NCI-H2196 treated with DMSO at 0.1 percent for 48 hours (cell line): ENCODE results near the gene OR5V1.
"Not testable (repeated sequence)": the region's sequence is repeated elsewhere in the genome, so short reads cannot be mapped to it uniquely, and the experiment has no call there.

Source experiments
- DNase-seq: peaks from one replicate; lab custom pipeline; 2025; ENCODE audit not compliant: unreplicated experiment; lab: John Stamatoyannopoulos, UW

OR5V1 gene

DNA sequence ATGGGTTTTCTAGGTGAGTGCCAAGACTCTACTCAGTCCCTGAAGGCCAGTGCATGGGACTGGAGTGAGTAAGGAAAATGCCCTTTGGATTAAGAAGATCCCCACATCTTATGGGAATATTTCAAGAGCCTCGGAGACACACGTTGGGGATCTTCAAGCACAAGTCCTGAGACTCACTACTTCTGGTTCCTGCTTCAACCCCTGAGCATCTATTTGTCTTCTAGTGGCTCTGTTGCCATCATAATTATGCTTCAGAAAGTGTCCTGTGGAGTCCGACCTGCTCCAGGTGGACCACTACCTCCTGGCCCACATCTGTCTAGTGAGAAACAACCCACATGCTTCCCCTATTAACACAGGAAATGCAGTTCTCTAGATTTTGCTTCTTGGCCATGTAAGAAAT lies at the start of gene OR5V1:
Gene OR5V1 (minus strand): TSS at position 101 of the 400 bp plus-strand sequence. CDS start 12,670 bp downstream, outside the sequence.
- DNase-seq, result no peak

DNA sequence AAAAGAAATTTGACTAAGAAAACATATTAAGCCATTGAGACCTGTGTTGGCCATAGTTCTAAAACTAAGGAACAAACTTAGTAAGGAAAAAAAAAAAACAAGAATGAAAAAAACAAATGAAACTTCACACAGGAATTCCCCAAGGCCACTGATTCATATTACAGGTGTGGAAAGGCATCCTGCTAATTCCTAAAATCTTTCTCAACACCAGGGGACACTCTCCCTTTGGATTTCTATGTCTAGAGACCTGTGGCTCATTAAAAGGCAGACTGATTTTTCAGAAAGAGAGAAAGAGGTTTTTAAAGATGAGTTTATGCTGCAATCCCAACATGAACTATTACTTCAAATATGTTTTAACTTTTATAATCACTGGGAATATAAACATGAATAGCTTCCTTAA lies 45.9 kb upstream of the OR5V1 start, which contains the start of gene OR12D1:
Gene OR12D1 (plus strand): TSS at position 341 of the 400 bp plus-strand sequence.
- DNase-seq, result no peak

DNA sequence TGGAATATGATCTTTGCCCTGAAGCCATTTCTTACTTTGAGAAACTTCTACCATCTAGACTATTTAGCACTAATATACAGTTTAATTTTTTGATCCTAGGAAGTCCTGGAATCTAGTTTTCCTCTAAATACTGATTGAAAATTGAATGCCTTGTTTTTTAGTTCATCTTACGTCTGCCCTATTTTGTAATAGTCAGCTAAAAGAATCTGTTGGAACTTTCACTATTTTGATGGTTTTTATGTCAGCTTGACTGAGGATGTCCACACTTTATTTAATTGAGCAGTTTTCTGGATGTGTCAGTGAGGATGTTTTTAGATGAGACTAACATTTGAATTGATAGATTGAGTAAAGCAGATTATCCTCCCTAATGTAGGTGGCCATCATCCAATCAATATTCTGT lies 35.1 kb upstream of the OR5V1 start:
- no peak for DNase-seq

DNA sequence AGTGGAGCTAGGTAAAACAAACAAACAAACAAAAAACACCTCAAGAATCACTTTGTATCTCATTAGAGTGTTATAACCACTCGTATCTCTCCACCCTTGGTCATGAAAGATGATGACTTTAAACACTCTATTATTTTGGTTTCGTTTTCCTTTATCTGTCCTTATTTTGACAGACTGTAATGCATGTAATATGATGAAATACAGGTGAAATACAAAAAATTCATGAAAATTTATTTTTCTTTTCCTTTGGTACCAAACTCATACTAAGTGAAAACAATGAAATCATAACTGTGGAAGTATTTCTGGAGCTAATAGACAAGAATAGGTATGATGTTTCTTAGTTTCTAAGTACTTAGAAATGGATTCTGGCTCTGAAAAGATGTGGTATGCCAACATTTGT lies 30.9 kb upstream of the OR5V1 start:
- DNase-seq, result no peak

DNA sequence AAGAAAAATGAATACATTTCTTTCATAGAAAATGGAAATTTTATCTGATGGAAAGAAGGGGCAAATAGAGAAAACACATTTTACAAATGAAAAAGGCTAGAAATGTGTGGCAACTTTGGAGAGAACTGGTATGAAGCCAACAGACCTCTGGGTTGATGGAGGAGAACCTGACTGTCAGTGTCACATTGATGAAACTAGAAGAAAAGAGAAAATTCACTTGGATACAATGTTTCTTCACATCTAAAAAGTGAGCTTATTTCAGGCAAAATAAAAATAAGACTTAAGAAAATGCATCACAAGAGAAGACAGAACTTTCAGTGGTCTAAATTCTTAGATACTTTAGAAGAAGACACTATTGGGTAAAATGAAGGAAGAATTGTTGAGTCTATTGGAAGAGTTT lies 26.7 kb upstream of the OR5V1 start, which contains the start of gene OR12D2:
Gene OR12D2 (plus strand): TSS at position 301 of the 400 bp plus-strand sequence. CDS start 1,069 bp downstream, outside the sequence.
- no peak for DNase-seq

DNA sequence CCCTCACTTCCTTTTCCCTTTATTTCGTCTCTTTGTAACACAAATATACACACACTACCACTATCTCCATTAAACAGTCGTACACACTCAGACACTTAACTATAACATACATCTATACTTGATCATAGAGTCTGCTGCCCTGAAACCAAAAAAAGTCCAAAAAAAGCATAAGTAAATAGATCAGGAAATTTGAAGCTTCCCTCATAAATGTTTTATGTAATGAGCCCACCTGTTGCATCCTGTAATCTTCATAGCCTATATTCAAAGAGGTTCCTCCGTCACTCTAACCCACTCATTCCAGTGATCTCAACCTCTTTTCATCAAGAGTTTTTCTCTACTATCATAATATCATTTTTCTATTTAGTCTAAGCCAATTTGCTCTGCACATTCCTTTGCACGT lies 19.9 kb upstream of the OR5V1 start:
- no peak for DNase-seq

DNA sequence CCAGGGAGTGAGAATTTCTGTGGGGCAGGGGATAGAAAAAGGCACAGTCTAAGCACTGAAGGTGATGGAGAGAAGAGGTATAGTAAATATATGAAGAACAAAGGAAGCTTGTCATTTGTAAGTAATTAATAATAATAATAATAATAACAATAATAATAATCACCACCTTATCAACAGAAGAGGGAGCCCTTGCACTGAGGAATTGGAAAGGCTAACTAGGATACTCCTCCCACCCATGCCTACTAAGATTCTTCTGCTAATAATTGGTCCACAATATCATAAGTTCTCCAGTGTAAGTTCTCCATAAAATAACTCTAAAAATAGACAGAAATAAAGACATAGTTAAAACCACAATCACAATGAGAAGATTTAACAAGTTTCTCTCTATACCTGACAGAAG lies 7.3 kb upstream of the OR5V1 start:
- DNase-seq, result no peak

DNA sequence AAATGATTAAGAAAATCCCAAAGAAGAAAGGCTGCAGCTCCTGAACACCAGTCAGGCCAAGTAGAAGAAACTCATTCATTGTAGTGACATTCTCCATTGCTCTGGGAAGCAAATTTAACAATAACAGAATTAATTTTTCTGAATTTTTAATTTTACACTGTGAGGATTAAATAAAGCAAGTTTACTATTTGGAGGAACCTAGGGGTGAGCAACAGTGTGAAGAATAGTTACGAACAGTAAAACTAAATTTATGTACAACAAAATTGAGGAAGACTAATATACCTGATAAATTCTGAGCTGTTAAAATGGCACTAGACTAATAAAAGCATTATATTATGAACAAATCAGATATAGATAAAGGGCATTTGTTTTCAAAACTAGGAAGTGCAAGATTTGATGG lies 6.5 kb upstream of the OR5V1 start, which contains the start of gene OR12D3:
Gene OR12D3 (minus strand): TSS at position 101 of the 400 bp plus-strand sequence. CDS start 4 bp downstream, at position 97.
- no peak for DNase-seq

DNA sequence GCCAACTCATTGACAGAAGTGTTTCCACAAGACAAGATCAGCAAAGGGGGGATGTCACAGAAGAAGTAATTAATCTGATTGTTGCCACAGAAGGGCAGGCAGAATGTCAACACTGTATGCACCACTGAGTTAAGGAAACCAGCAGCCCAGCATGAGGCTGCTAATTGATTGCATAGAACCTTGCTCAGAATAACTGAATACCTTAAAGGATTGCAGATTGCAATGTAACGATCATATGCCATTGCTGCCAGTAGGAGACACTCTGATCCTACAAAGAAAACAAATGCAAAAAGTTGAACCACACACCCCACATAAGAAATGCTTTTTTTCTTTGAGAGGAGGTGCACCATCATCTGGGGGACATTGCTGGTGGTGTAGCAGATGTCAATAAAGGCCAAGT lies 13.1 kb downstream of the OR5V1 start:
- no peak for DNase-seq

DNA sequence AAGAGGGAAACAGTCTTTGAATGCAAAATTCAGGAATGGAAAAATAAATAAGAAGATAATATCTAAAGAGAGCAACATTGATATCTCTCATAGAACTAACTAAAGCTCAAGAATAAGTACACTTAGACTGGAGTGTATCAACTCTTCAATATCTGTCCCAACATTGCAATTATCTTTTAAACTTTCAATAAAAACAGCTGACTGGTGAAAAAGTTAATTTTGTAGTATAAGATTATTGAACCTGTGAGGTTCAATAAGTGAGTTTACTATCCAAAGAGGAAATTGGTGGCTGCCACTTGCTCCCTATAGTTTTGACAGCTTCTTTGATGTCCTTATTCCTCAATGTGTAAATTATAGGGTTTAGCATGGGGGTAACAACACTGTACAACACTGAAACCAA lies 13.7 kb downstream of the OR5V1 start:
- no peak for DNase-seq

DNA sequence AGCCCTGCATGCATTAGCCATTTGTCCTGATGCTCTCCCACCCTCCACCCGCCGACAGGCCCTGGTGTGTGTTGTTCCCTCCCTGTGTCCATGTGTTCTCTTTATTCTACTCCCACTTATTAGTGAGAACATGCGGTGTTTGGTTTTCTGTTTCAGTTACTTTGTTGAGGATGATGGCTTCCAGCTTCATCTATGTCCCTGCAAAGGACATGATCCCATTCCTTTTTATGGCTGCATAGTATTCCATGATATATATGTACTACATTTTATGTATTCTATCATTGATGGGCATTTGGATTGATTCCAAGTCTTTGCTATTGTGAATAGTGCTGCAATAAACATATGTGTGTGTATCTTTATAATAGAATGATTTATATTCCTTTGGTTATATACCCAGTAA lies 19.3 kb downstream of the OR5V1 start:
- not testable (repeated sequence) for DNase-seq

DNA sequence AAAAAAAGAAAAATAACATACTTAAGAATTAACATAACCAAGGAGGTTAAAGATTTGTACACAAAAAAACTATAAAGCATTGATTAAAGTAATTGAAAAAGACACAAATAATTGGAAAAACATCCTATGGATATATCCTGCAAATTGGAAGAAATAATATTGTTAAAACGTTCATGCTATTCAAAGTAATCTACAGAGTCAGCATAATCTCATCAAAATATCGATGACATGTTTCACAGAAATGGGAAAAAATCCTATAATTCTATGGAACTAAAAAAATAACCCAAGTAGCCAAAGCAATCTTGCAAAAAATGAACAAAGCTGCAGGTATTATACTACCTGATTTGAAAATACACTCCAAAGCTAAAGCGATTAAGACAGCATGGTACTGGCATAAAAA lies 23.3 kb downstream of the OR5V1 start:
- no peak for DNase-seq

DNA sequence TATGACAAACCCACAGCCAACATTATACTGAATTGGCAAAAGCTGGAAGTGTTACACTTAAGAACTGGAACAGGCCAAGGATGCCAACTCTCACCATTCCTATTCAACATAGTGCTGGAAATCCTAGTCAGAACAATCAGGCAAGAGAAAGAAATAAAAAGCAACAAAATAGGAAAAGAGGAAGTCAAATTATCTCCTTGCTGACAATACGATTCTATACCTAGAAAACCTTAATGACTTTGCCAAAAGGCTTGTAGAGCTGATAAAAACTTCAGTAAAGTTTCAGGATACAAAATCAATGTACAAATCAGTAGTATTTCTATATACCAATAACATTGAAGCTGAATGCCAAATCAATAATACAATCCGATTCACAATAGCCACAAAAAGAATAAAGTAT lies 32.4 kb downstream of the OR5V1 start:
- DNase-seq, result no peak

DNA sequence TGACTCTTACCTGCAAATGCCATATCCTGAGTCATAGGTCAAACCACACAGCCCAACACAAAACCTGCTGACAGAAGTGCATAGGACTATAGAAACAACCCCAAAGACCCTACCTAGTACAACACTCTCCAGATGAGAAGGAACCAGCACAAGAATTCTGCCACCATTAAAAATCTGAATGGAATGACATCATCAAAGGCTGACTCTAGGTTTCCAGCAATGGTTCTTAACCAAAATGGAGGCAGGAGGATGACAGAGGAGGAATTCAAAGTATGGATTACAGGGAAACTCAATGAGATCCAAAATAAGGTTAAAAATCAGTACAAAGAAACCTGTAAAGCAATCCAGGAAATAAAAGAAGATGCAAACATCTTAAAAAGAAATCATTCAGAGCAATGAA lies 36.0 kb downstream of the OR5V1 start:
- no peak for DNase-seq

DNA sequence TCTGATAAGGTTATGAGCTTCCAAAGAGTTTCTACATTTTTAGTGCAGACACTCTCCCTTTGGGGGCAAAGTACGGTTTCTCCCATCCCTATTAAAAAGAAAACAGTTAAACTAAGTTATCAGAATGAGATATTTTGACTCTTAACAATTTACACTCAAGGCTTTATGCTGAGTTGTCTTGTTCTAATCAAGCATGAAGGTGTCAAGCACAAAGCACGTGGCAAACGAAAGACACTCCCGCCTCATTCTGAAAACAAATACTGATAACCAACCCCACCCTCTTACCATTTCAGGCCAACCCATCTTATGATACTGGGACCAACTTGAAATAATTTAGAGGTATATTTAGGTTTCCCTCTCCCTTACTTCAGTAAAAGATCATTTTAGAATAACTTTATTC lies 42.9 kb downstream of the OR5V1 start:
- DNase-seq, result no peak

DNA sequence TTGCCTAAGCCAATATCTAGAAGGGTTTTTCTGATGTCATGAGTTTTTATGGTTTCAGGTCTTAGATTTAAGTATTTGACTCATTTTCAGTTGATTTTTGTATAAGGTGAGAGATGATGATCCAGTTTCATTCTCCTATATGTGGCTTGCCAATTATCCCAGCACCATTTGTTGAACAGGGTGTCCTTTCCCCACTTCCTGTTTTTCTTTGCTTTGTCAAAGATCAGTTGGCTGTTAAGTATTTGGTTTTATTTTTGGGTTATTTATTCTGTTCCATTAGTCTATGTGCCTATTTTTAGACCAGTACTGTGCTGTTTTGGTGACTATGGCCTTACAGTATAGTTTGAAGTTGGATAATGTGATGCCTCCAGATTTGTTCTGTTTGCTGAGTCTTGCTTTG lies 45.3 kb downstream of the OR5V1 start:
- DNase-seq, result not testable (repeated sequence)

DNA sequence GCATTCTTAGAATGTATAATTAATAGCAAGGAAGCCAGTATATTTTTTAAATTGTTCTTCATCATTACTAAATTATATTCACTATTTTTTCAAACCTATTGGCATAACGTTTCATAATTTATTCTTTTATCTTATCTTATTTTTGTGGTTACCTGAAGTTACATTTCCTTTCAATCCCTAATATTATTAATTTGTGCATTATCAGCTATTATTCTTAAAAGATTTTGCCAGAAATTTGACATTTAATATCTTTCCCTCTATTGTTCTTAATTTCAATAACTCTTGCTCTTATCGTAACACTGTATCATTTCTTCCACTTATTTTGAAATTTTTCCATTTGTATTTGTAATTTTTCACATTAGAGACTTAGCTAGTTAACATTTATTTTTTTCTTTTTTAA lies 48.7 kb downstream of the OR5V1 start:
- no peak for DNase-seq
